Trophoblast cell (in vitro differentiated cells and primary cell): ENCODE data around the gene UBE2L5.
A peak's percentile ranks its signal among the peaks of the same experiment; 100 is the strongest.
"Not testable (repeated sequence)": the region's sequence is repeated elsewhere in the genome, so short reads cannot be mapped to it uniquely, and the experiment has no call there.

ENCODE experiments used
- DNase-seq, 2 donors: peaks; one replicate each; pipeline ENCODE4 v3.0.0-alpha.2; 2016
- H2AFZ ChIP-seq: 2 replicates; pipeline ENCODE4 v1.6.1; 2013; ENCODE audit warnings: low read length, moderate library complexity, mild to moderate bottlenecking; ENCODE audit not compliant: insufficient read depth, poor library complexity
- H2AK5ac ChIP-seq: 2 replicates; pipeline ENCODE4 v1.6.1; 2013; ENCODE audit warnings: mild to moderate bottlenecking, low read length
- H2BK120ac ChIP-seq: 2 replicates; pipeline ENCODE4 v1.6.1; 2013; ENCODE audit warnings: low read length, mild to moderate bottlenecking, moderate library complexity; ENCODE audit not compliant: insufficient read depth, poor library complexity
- H2BK12ac ChIP-seq: 2 replicates; pipeline ENCODE4 v1.6.1; 2013; ENCODE audit warnings: mild to moderate bottlenecking, low read length, moderate library complexity
- H2BK5ac ChIP-seq: 2 replicates; pipeline ENCODE4 v1.6.1; 2013; ENCODE audit warnings: low read length, low read depth, moderate library complexity, mild to moderate bottlenecking; ENCODE audit not compliant: poor library complexity
- H3K14ac ChIP-seq: 2 replicates; pipeline ENCODE4 v1.6.1; 2013; ENCODE audit warnings: mild to moderate bottlenecking, low read length
- H3K18ac ChIP-seq: 2 replicates; pipeline ENCODE4 v1.6.1; 2013; ENCODE audit warnings: mild to moderate bottlenecking, low read length
- H3K23ac ChIP-seq: 2 replicates; pipeline ENCODE4 v1.6.1; 2013; ENCODE audit warnings: low read length
- H3K27ac ChIP-seq: 2 replicates; pipeline ENCODE4 v1.5.1; 2013; ENCODE audit warnings: low read depth, mild to moderate bottlenecking, inconsistent platforms, low read length, moderate library complexity
- H3K27me3 ChIP-seq: 2 replicates; pipeline ENCODE4 v1.6.1; 2013; ENCODE audit warnings: inconsistent platforms, mild to moderate bottlenecking, low read length, moderate library complexity; ENCODE audit not compliant: insufficient read depth
- H3K36me3 ChIP-seq, 2 experiments: 1 replicate in 1 of 2; 2 replicates in 1 of 2; pipeline ENCODE4 v1.6.1; 2013; ENCODE audit warnings: low read length in 2 of 2, mild to moderate bottlenecking in 2 of 2, moderate library complexity in 1 of 2; ENCODE audit not compliant: insufficient read depth in 2 of 2, control insufficient read depth in 1 of 2
- H3K4ac ChIP-seq: 2 replicates; pipeline ENCODE4 v1.6.1; 2013; ENCODE audit warnings: low read depth, mild to moderate bottlenecking, low read length, moderate library complexity
- H3K4me1 ChIP-seq, 2 experiments: 1 replicate in 1 of 2; 2 replicates in 1 of 2; pipeline ENCODE4 v1.6.1; 2013; ENCODE audit warnings: low read length in 2 of 2, mild to moderate bottlenecking in 2 of 2, moderate library complexity in 1 of 2; ENCODE audit not compliant: insufficient read depth in 2 of 2, control insufficient read depth in 1 of 2
- H3K4me2 ChIP-seq: 2 replicates; pipeline ENCODE4 v1.6.1; 2013; ENCODE audit warnings: inconsistent platforms, mild to moderate bottlenecking, low read length, moderate library complexity
- H3K4me3 ChIP-seq: 2 replicates; pipeline ENCODE4 v1.5.1; 2013; ENCODE audit warnings: mild to moderate bottlenecking, low read depth, low read length, inconsistent platforms
- H3K79me1 ChIP-seq: one replicate; pipeline ENCODE4 v1.6.1; 2013; ENCODE audit warnings: low read length
- H3K79me2 ChIP-seq: 2 replicates; pipeline ENCODE4 v1.6.1; 2013; ENCODE audit warnings: low read length, mild to moderate bottlenecking; ENCODE audit not compliant: control insufficient read depth, insufficient read depth, poor library complexity
- H3K9ac ChIP-seq: 2 replicates; pipeline ENCODE4 v1.6.1; 2013; ENCODE audit warnings: mild to moderate bottlenecking, low read length
- H3K9me3 ChIP-seq: 2 replicates; pipeline ENCODE4 v1.6.1; 2013; ENCODE audit warnings: low read depth, mild to moderate bottlenecking, control low read depth, inconsistent platforms, low read length; ENCODE audit not compliant: insufficient read depth
- H4K12ac ChIP-seq: 2 replicates; pipeline ENCODE4 v1.6.1; 2013; ENCODE audit warnings: low read depth, mild to moderate bottlenecking, low read length, moderate library complexity
- H4K8ac ChIP-seq: 2 replicates; pipeline ENCODE4 v1.6.1; 2013; ENCODE audit warnings: low read depth, mild to moderate bottlenecking, low read length, moderate library complexity
- H4K91ac ChIP-seq: one replicate; pipeline ENCODE4 v1.6.1; 2013; ENCODE audit warnings: low read depth, mild to moderate bottlenecking, low read length, moderate library complexity
- WGBS: extraction: QIAGEN DNeasy Blood & Tissue Kit; methylation state at CpG from one replicate; pipeline ENCODE4 v1.1.7; 2013; ENCODE audit warnings: missing lambda C conversion rate; ENCODE audit not compliant: insufficient read length, insufficient coverage; ENCODE audit errors: extremely low coverage; 5-methylcytosine and 5-hydroxymethylcytosine counted together

UBE2L5 gene

GRCh38 chr13:30451476-30451875 is 29.2 kb downstream of the UBE2L5 start:
- H2AK5ac ChIP-seq, H2BK120ac ChIP-seq, H2AFZ ChIP-seq, H3K4me2 ChIP-seq, H4K8ac ChIP-seq, H3K9me3 ChIP-seq, H3K23ac ChIP-seq, H3K27me3 ChIP-seq, H3K79me2 ChIP-seq, H4K91ac ChIP-seq, H2BK5ac ChIP-seq, H3K9ac ChIP-seq, H3K14ac ChIP-seq, H3K18ac ChIP-seq, H2BK12ac ChIP-seq, H3K36me3 ChIP-seq, H3K4me3 ChIP-seq, H3K27ac ChIP-seq, H3K4me1 ChIP-seq, H3K79me1 ChIP-seq, H3K4ac ChIP-seq, H4K12ac ChIP-seq: not testable (repeated sequence)
- peak; percentile 62 to 74 for DNase-seq
- WGBS, result no CpG with 5 or more reads among the region's 12 CpGs

GRCh38 chr13:30453727-30454126 is 31.4 kb downstream of the UBE2L5 start:
- H3K27ac ChIP-seq, result no peak overlapping the region
- H3K4me3 ChIP-seq, result no peak overlapping the region
- H3K4me2 ChIP-seq, result no peak overlapping the region
- no peak overlapping the region for H2AK5ac ChIP-seq
- H3K23ac ChIP-seq, result no peak overlapping the region
- no peak overlapping the region for H4K91ac ChIP-seq
- H4K12ac ChIP-seq, result no peak overlapping the region
- WGBS, result no CpG with 5 or more reads among the region's 4 CpGs
- no peak overlapping the region for H3K14ac ChIP-seq
- H2BK5ac ChIP-seq, result no peak overlapping the region
- H3K9me3 ChIP-seq, result no peaks in the 10 kb centered on the region
- no peak overlapping the region for H3K9ac ChIP-seq
- H3K27me3 ChIP-seq, result no peaks in the 10 kb centered on the region
- no peaks in the 10 kb centered on the region for H3K79me2 ChIP-seq
- H2BK120ac ChIP-seq, result no peak overlapping the region
- H3K4me1 ChIP-seq, result no peaks in the 10 kb centered on the region
- no peak overlapping the region for H3K4ac ChIP-seq
- H2AFZ ChIP-seq, result no peak overlapping the region
- H3K79me1 ChIP-seq, result no peaks in the 10 kb centered on the region
- H4K8ac ChIP-seq, result no peak overlapping the region
- no peak overlapping the region for H2BK12ac ChIP-seq
- H3K36me3 ChIP-seq, result peaks cover 0 to 1% of the 10 kb centered on the region in 2 experiments
- no peak overlapping the region for H3K18ac ChIP-seq
- DNase-seq, result no peak

- Histone ChIP-seq H3K79me2 (no peaks in the 10 kb centered on the region), H4K8ac (no peak overlapping the region), H3K14ac (no peak overlapping the region), H2BK5ac (peak overlapping the region; percentile 63), H3K4me3 (no peak overlapping the region), H2BK12ac (no peak overlapping the region), H2AFZ (no peak overlapping the region), H3K4ac (no peak overlapping the region), H3K27ac (no peak overlapping the region), H2AK5ac (no peak overlapping the region), H2BK120ac (peak overlapping the region; percentile 7), H4K91ac (no peak overlapping the region), H3K9ac (no peak overlapping the region), H3K27me3 (no peaks in the 10 kb centered on the region), H3K18ac (no peak overlapping the region), H3K36me3 (peaks cover 0 to 1% of the 10 kb centered on the region in 2 experiments), H3K4me1 (no peaks in the 10 kb centered on the region), H4K12ac (no peak overlapping the region), H3K4me2 (no peak overlapping the region), H3K23ac (no peak overlapping the region), H3K9me3 (no peaks in the 10 kb centered on the region), H3K79me1 (no peaks in the 10 kb centered on the region)
- no CpG with 5 or more reads among the region's 2 CpGs for WGBS
- DNase-seq, result no peak
Measured at GRCh38 chr13:30454991-30455390, 32.7 kb downstream of the UBE2L5 start.

GRCh38 chr13:30456290-30456689 is 34.0 kb downstream of the UBE2L5 start:
- no CpG with 5 or more reads among the region's 3 CpGs for WGBS
- Histone ChIP-seq H3K4ac (no peak overlapping the region), H3K4me1 (no peaks in the 10 kb centered on the region), H3K36me3 (peaks cover 0 to 1% of the 10 kb centered on the region in 2 experiments), H2AFZ (no peak overlapping the region), H3K4me2 (no peak overlapping the region), H3K4me3 (no peak overlapping the region), H2BK12ac (no peak overlapping the region), H3K9ac (no peak overlapping the region), H3K14ac (no peak overlapping the region), H4K12ac (no peak overlapping the region), H3K79me2 (no peaks in the 10 kb centered on the region), H2BK5ac (no peak overlapping the region), H3K79me1 (no peaks in the 10 kb centered on the region), H2AK5ac (no peak overlapping the region), H4K8ac (no peak overlapping the region), H3K9me3 (no peaks in the 10 kb centered on the region), H4K91ac (no peak overlapping the region), H3K23ac (no peak overlapping the region), H3K27ac (no peak overlapping the region), H3K27me3 (no peaks in the 10 kb centered on the region), H2BK120ac (no peak overlapping the region), H3K18ac (no peak overlapping the region)
- no peak for DNase-seq
